ENCODE results near the gene KMT2E.

DNA sequence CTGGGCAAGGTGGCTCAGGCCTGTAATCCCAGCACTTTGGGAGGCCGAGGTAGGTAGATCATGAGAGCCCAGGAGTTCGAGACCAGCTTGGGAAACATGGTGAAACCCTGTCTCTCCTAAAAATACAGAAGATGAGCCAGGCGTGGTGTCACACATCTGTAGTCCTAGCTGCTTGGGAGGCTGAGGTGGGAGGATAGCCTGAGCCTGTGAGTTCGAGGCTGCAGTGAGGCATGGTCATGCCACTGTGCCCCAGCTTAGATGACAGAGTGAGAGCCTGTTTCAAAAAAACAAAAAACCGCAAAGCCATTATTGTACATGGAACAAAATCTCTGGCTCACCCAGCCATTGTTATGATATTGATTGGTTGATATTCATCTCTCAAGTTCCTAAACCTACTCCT, 53.7 kb downstream of the KMT2E start:
- TF ChIP-seq POLR2AphosphoS5 (IDR thresholded peaks at IDR 0.05) (no peak), POLR2A (IDR thresholded peaks at IDR 0.05) (no peak), EP300 (IDR thresholded peaks at IDR 0.05) (no peak)
- TF ChIP-seq, protein P1, sequence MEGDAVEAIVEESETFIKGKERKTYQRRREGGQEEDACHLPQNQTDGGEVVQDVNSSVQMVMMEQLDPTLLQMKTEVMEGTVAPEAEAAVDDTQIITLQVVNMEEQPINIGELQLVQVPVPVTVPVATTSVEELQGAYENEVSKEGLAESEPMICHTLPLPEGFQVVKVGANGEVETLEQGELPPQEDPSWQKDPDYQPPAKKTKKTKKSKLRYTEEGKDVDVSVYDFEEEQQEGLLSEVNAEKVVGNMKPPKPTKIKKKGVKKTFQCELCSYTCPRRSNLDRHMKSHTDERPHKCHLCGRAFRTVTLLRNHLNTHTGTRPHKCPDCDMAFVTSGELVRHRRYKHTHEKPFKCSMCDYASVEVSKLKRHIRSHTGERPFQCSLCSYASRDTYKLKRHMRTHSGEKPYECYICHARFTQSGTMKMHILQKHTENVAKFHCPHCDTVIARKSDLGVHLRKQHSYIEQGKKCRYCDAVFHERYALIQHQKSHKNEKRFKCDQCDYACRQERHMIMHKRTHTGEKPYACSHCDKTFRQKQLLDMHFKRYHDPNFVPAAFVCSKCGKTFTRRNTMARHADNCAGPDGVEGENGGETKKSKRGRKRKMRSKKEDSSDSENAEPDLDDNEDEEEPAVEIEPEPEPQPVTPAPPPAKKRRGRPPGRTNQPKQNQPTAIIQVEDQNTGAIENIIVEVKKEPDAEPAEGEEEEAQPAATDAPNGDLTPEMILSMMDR (IDR thresholded peaks at IDR 0.05) = no peak
